H1 (cell line): ENCODE results near the gene DAPK1. TPM values are rescaled to one million over a fixed set of nuclear protein-coding genes. Genes with fewer than 3 reads are reported as not detected.

Source experiments
- CTCF ChIA-PET: fragments of 300-600 bp; sonication (Branson Sonifier 250); formaldehyde crosslinking; loops from one replicate; lab custom pipeline; 2021; ENCODE audit not compliant: partially characterized antibody; lab: Charles Lee
- POLR2A ChIA-PET: fragments of 300-600 bp; sonication (Branson Sonifier 250); formaldehyde crosslinking; loops from one replicate; lab custom pipeline; 2021; ENCODE audit warnings: inconsistent platforms; ENCODE audit not compliant: partially characterized antibody; lab: Charles Lee
- DNase-seq, 2 experiments: peaks; one replicate each; pipeline versions ENCODE4 v3.0.0 to v3.0.0-alpha.2; 2010 to 2022; ENCODE audit warnings: low spot score in 2 of 2, low read depth in 1 of 2, mixed read lengths in 1 of 2
- FAIRE-seq: peaks from 2 replicates; lab custom pipeline; 2011; peaks lifted over from hg19 to GRCh38; lab: Jason Lieb, UNC
- H2AFZ ChIP-seq: 2 replicates; pipeline ENCODE4 v1.8.1; 2012; ENCODE audit warnings: low read length, inconsistent platforms
- H2AK5ac ChIP-seq: 2 replicates; pipeline ENCODE4 v1.6.1; 2013; ENCODE audit warnings: low read depth, low read length
- H2BK120ac ChIP-seq: replicated peaks from 2 replicates; pipeline ENCODE3; 2013; ENCODE audit warnings: low read depth, low read length, inconsistent platforms
- H2BK12ac ChIP-seq: 2 replicates; pipeline ENCODE4 v1.6.1; 2013; ENCODE audit warnings: low read depth, low read length
- H2BK15ac ChIP-seq: 2 replicates; pipeline ENCODE4 v1.6.1; 2013; ENCODE audit warnings: low read length
- H2BK20ac ChIP-seq: 2 replicates; pipeline ENCODE4 v1.6.1; 2013; ENCODE audit warnings: low read length
- H2BK5ac ChIP-seq: 2 replicates; pipeline ENCODE4 v1.6.1; 2013; ENCODE audit warnings: low read depth, low read length
- H3K14ac ChIP-seq: 2 replicates; pipeline ENCODE4 v1.6.1; 2013; ENCODE audit warnings: inconsistent platforms; ENCODE audit not compliant: insufficient read length
- H3K18ac ChIP-seq: 2 replicates; pipeline ENCODE4 v1.6.1; 2013; ENCODE audit warnings: low read length; ENCODE audit errors: extremely low read depth
- H3K23ac ChIP-seq: 2 replicates; pipeline ENCODE4 v1.6.1; 2013; ENCODE audit warnings: inconsistent platforms; ENCODE audit not compliant: insufficient read length
- H3K23me2 ChIP-seq: 2 replicates; pipeline ENCODE4 v1.6.1; 2013; ENCODE audit warnings: low read depth, low read length
- H3K27ac ChIP-seq: 2 replicates; pipeline ENCODE4 v1.6.1; 2011; ENCODE audit warnings: low read depth, low read length, inconsistent platforms
- H3K27me3 ChIP-seq, 4 experiments: replicated peaks in 1 of 4; 1 replicate in 1 of 4; 2 replicates in 3 of 4; pipeline versions ENCODE4 v1.6.1 to v1.8.1; 2011 to 2013; ENCODE audit warnings: low read length in 3 of 4, mild to moderate bottlenecking in 3 of 4, inconsistent platforms in 2 of 4, mixed read lengths in 2 of 4, moderate library complexity in 1 of 4; ENCODE audit not compliant: control insufficient read depth in 3 of 4, insufficient read depth in 3 of 4; ENCODE audit errors: extremely low read depth in 1 of 4
- H3K36me3 ChIP-seq, 4 experiments: 2 replicates each; pipeline versions ENCODE4 v1.6.1 to v1.8.1; 2011 to 2013; ENCODE audit warnings: mild to moderate bottlenecking in 4 of 4, low read length in 3 of 4, moderate library complexity in 2 of 4, control low read depth in 1 of 4, inconsistent platforms in 1 of 4; ENCODE audit not compliant: insufficient read depth in 4 of 4, control insufficient read depth in 2 of 4
- H3K4ac ChIP-seq: replicated peaks from 2 replicates; pipeline ENCODE3; 2013; ENCODE audit warnings: low read length, low read depth, mixed read lengths, inconsistent platforms; ENCODE audit not compliant: insufficient read length
- H3K4me1 ChIP-seq, 4 experiments: replicated peaks in 1 of 4; 1 replicate in 1 of 4; 2 replicates in 3 of 4; pipeline versions ENCODE4 v1.6.1 to v1.8.1; 2011 to 2013; ENCODE audit warnings: low read length in 3 of 4, inconsistent platforms in 2 of 4, mixed read lengths in 1 of 4; ENCODE audit not compliant: insufficient read depth in 4 of 4, control insufficient read depth in 3 of 4
- H3K4me2 ChIP-seq, 2 experiments: 2 replicates each; pipeline versions ENCODE4 v1.6.1 to v1.8.1; 2011 to 2013; ENCODE audit warnings: low read depth in 2 of 2, low read length in 2 of 2, control low read depth in 1 of 2, inconsistent platforms in 1 of 2, mild to moderate bottlenecking in 1 of 2; ENCODE audit not compliant: insufficient read depth in 1 of 2
- H3K4me3 ChIP-seq, 4 experiments: fragments of 200-600, 300-600 bp in 1 of 4; sonication (generic), shearing (Covaris generic), sonication (Bioruptor Twin) in 1 of 4; 2 replicates each; pipeline versions ENCODE4 v1.5.1 to v1.8.1; 2011 to 2016; ENCODE audit warnings: low read length in 4 of 4, low read depth in 3 of 4, control low read depth in 2 of 4, inconsistent platforms in 2 of 4, mild to moderate bottlenecking in 2 of 4, mixed read lengths in 1 of 4, moderate library complexity in 1 of 4; ENCODE audit not compliant: insufficient read depth in 2 of 4; ENCODE audit errors: extremely low read depth in 1 of 4
- H3K56ac ChIP-seq: replicated peaks from 2 replicates; pipeline ENCODE3; 2013; ENCODE audit warnings: low read depth, mild to moderate bottlenecking, mixed read lengths, low read length, inconsistent platforms; ENCODE audit not compliant: insufficient read length
- H3K79me1 ChIP-seq: 2 replicates; pipeline ENCODE4 v1.6.1; 2013; ENCODE audit warnings: low read depth, low read length, control low read depth
- H3K79me2 ChIP-seq, 2 experiments: 2 replicates each; pipeline versions ENCODE4 v1.6.1 to v1.8.1; 2012 to 2013; ENCODE audit warnings: low read length in 2 of 2, mild to moderate bottlenecking in 2 of 2, inconsistent platforms in 1 of 2; ENCODE audit not compliant: insufficient read depth in 2 of 2, control insufficient read depth in 1 of 2
- H3K9ac ChIP-seq, 4 experiments: replicated peaks in 1 of 4; 1 replicate in 1 of 4; 2 replicates in 3 of 4; pipeline versions ENCODE4 v1.6.1 to v1.8.1; 2011 to 2013; ENCODE audit warnings: low read depth in 3 of 4, low read length in 3 of 4, control low read depth in 2 of 4, mild to moderate bottlenecking in 2 of 4, moderate library complexity in 2 of 4, inconsistent platforms in 1 of 4; ENCODE audit errors: extremely low read depth in 1 of 4
- H3K9me3 ChIP-seq, 2 experiments: 2 replicates each; pipeline versions ENCODE4 v1.6.1 to v1.8.1; 2012 to 2013; ENCODE audit warnings: mild to moderate bottlenecking in 2 of 2, moderate library complexity in 2 of 2, control low read depth in 1 of 2, inconsistent platforms in 1 of 2, low read depth in 1 of 2, low read length in 1 of 2, mixed read lengths in 1 of 2; ENCODE audit not compliant: insufficient read depth in 2 of 2
- H4K20me1 ChIP-seq, 2 experiments: replicated peaks in 1 of 2; 2 replicates each; pipeline versions ENCODE3 to v1.8.1; 2011 to 2013; ENCODE audit warnings: inconsistent platforms in 2 of 2, low read length in 2 of 2, mild to moderate bottlenecking in 1 of 2; ENCODE audit not compliant: insufficient read depth in 2 of 2, control insufficient read depth in 1 of 2
- H4K5ac ChIP-seq: 2 replicates; pipeline ENCODE4 v1.6.1; 2013; ENCODE audit warnings: low read length, low read depth, mixed read lengths, inconsistent platforms; ENCODE audit not compliant: insufficient read length
- H4K8ac ChIP-seq: 2 replicates; pipeline ENCODE4 v1.8.0; 2013; ENCODE audit warnings: mild to moderate bottlenecking, moderate library complexity, low read length, inconsistent platforms; ENCODE audit not compliant: insufficient read depth; ENCODE audit errors: extremely low read depth
- H4K91ac ChIP-seq: replicated peaks from 2 replicates; pipeline ENCODE3; 2013; ENCODE audit warnings: low read length, mixed read lengths, inconsistent platforms; ENCODE audit not compliant: insufficient read length
- BACH1 ChIP-seq: IDR thresholded peaks from 2 replicates; pipeline ENCODE4 v1.6.1; 2012; ENCODE audit warnings: low read length, improper control_type of control experiment
- CBX8 ChIP-seq: fragments of 300-800, 300-1000 bp; sonication (generic); IDR thresholded peaks from 2 replicates; pipeline ENCODE4 v1.7.1; 2016; ENCODE audit warnings: low read depth, low read length, borderline replicate concordance
- CREB1 ChIP-seq: IDR thresholded peaks from 2 replicates; pipeline ENCODE4 v1.6.1; 2012; ENCODE audit warnings: inconsistent platforms
- FOSL1 ChIP-seq: IDR thresholded peaks from 2 replicates; pipeline ENCODE4 v1.6.1; 2011; ENCODE audit warnings: mild to moderate bottlenecking, low read depth, low read length, moderate library complexity; ENCODE audit not compliant: insufficient read depth
- HDAC6 ChIP-seq: IDR thresholded peaks from one replicate; pipeline ENCODE4 v1.7.1; 2012; ENCODE audit warnings: low read depth, mild to moderate bottlenecking, inconsistent platforms, low read length, moderate library complexity
- JUN ChIP-seq: IDR thresholded peaks from 2 replicates; pipeline ENCODE4 v1.6.1; 2011; ENCODE audit warnings: low read depth, mild to moderate bottlenecking, improper control_type of control experiment, low read length
- SP2 ChIP-seq: IDR thresholded peaks from 2 replicates; pipeline ENCODE4 v1.6.1; 2012; ENCODE audit warnings: mild to moderate bottlenecking, low read length, inconsistent platforms
- ZNF274 ChIP-seq: IDR thresholded peaks from 2 replicates; pipeline ENCODE4 v1.7.0; 2012; ENCODE audit warnings: low read length, borderline replicate concordance; ENCODE audit errors: extremely low read depth
- WGBS, 2 experiments: shearing (Covaris generic) in 1 of 2; methylation state at CpG; one replicate each; pipeline versions ENCODE4 v1.1.6 to v1.1.7; 2013 to 2015; ENCODE audit warnings: low lambda C conversion rate in 2 of 2, mixed read lengths in 2 of 2, inconsistent platforms in 1 of 2, low coverage in 1 of 2, missing lambda C conversion rate in 1 of 2; ENCODE audit not compliant: insufficient replicate concordance in 2 of 2, insufficient coverage in 1 of 2, insufficient read length in 1 of 2; ENCODE audit errors: extremely low coverage in 1 of 2, missing lambda C conversion rate in 1 of 2; 5-methylcytosine and 5-hydroxymethylcytosine counted together
- polyA plus RNA-seq, 7 experiments: library from polyadenylated mRNA; depleted of rRNA in 3 of 7; stranded (reverse) in 5 of 7; unstranded in 2 of 7; fragments of >200 nt in 5 of 7; fragments of 200-250 nt in 2 of 7; gene quantifications; 1 replicate in 5 of 7; 2 replicates in 1 of 7; 4 replicates in 1 of 7; pipeline versions ENCODE4 v1.2.1 to v1.2.3, GENCODE V29; 2011 to 2013; ENCODE audit warnings: missing spikeins in 2 of 7, mixed read lengths in 2 of 7
- total RNA-seq: library from RNA; stranded (reverse); fragmentation: NEBNext Ultra II Directional; extraction: Animal tissue kit (Norgen Biotek cat#: 25700); gene quantifications from 2 replicates; pipeline ENCODE4 v1.2.1, GENCODE V29; 2021

DAPK1 gene
- total and polyA plus RNA-seq, 2 of the 8 experiments (the other 6 are each of a cell fraction or from before 2014, with no cell fraction given): 62.4 to 131 TPM

DNA sequence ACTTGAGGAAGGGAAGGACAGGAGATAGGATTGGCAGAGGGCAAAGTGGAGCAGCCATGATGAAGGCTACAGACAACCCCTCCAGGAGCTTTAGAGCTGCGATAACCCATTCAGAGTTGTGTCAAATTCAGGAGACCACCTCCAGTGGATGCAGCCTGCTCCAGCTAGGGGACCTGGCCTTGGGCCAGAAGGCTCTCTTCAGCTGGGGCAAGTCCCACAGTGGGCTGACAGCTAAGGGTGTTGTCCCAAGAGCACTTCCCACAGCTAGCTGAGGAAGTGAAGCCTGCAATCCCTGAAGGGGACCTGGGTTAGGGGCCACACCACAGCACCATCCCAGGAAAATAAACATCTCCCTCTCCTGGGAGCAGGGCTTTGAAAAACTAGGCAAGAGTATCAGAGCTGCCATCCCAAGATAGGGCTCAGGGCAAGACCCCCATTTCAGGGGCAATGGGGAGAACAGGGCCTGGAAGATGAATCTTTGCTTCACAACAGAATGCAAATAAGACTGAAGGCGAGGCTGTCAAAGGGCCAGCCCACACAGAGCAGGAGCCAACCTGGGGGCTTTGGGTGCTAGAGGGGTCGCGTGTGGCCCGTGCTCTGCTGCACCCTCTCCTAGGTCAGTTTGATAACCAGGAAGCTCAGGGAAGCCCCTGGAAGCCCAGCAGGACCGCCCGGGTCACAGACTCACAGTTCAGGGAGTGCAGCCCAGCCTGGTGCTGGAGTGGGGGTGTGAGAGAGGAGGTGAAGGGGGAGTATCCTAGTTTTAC is 19.3 kb upstream of the DAPK1 start:
- no peak overlapping the region for H2BK15ac ChIP-seq
- no peak overlapping the region for H3K18ac ChIP-seq
- no peaks in the 10 kb centered on the region for H3K23me2 ChIP-seq
- no peak overlapping the region for H3K4ac ChIP-seq
- H3K9ac ChIP-seq: no peak overlapping the region
- H3K23ac ChIP-seq: no peak overlapping the region
- WGBS, 2 experiments: 88% methylated on average over 7 of the region's 7 CpGs; no CpG with 5 or more reads in 1 of the 2 experiments
- no peak overlapping the region for H2BK12ac ChIP-seq
- H2BK120ac ChIP-seq: no peak overlapping the region
- H3K56ac ChIP-seq: no peak overlapping the region
- H2BK5ac ChIP-seq: no peak overlapping the region
- no peak overlapping the region for H3K14ac ChIP-seq
- FAIRE-seq (no peak), DNase-seq (no peak)
- POLR2A ChIA-PET: no interaction called here
- no peak overlapping the region for H2BK20ac ChIP-seq
- CTCF ChIA-PET: interaction anchor here (0.6 to 1.3 kb wide), 3 partner anchors 19 to 180 kb away, joined by 3 read pairs; partner anchors contain the start of gene DAPK1
- H3K27ac ChIP-seq: no peak overlapping the region
- H3K79me1 ChIP-seq: no peaks in the 10 kb centered on the region
- H2AFZ ChIP-seq: no peak overlapping the region
- H4K8ac ChIP-seq: no peak overlapping the region
- H3K79me2 ChIP-seq: no peaks in the 10 kb centered on the region
- no peak overlapping the region for H3K4me3 ChIP-seq
- no peaks in the 10 kb centered on the region for H4K20me1 ChIP-seq
- no peaks in the 10 kb centered on the region for H3K9me3 ChIP-seq
- H3K36me3 ChIP-seq: no peaks in the 10 kb centered on the region
- no peak overlapping the region for H4K5ac ChIP-seq
- no peak overlapping the region for H4K91ac ChIP-seq
- H3K27me3 ChIP-seq: no peaks in the 10 kb centered on the region
- no peak for TF ChIP-seq BACH1
- TF ChIP-seq HDAC6: no peak
- TF ChIP-seq CREB1: no peak
- TF ChIP-seq CBX8: no peak
- no peak for TF ChIP-seq SP2
- TF ChIP-seq JUN: no peak
- TF ChIP-seq ZNF274: no peak
- TF ChIP-seq FOSL1: no peak
- TF ChIP-seq, all 59 proteins: peak for 0
- no peak overlapping the region for H2AK5ac ChIP-seq
- no peaks in the 10 kb centered on the region for H3K4me1 ChIP-seq
- no peak overlapping the region for H3K4me2 ChIP-seq
